OCI-LY1 (cell line): ENCODE measurements around the gene KDM3B.

Experiments used
- CTCF ChIP-seq: fragments of 200-600 bp; sonication (generic), shearing (Covaris generic); IDR thresholded peaks from 2 replicates; pipeline ENCODE4 v1.5.1; 2017; ENCODE audit warnings: mild to moderate bottlenecking, antibody characterized with exemption, low read length, moderate library complexity, mixed read lengths
- EZH2 ChIP-seq: fragments of 200-600 bp; sonication (generic), shearing (Covaris generic); IDR thresholded peaks from 2 replicates; pipeline ENCODE4 v1.8.0; 2017; ENCODE audit warnings: borderline replicate concordance, mixed run types, mild to moderate bottlenecking, antibody characterized with exemption, low read length, moderate library complexity, mixed read lengths

DNA sequence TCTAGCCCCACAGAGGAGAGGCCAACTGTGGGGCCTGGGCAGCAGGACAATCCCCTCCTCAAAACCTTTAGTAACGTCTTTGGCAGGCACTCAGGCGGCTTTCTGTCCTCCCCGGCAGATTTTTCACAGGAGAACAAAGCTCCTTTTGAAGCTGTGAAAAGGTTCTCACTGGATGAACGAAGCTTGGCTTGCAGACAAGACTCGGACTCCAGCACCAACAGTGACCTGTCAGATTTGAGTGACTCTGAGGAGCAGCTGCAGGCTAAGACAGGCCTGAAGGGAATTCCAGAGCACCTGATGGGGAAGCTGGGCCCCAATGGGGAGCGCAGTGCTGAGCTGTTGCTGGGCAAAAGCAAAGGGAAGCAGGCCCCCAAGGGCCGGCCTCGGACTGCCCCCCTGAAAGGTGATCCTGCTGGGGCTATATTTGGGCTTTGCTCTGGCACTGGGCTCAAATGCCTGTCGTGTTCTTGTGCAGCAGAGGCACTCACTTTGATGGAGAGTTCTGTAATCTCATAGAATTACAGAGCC, 39.4 kb downstream of the KDM3B start:
- TF ChIP-seq CTCF (no peak), EZH2 (no peak)
